BLaER1 (cell line): ENCODE data around the gene C16orf96.

Source experiments
- H3K27ac ChIP-seq: shearing (Covaris generic); formaldehyde crosslinking; 2 replicates; pipeline ENCODE4 v1.8.1; 2022
- H3K27me3 ChIP-seq: shearing (Covaris generic); formaldehyde crosslinking; 2 replicates; pipeline ENCODE4 v1.8.1; 2022
- H3K36me3 ChIP-seq: shearing (Covaris generic); formaldehyde crosslinking; 2 replicates; pipeline ENCODE4 v1.8.1; 2022
- H3K4me1 ChIP-seq: shearing (Covaris generic); formaldehyde crosslinking; 2 replicates; pipeline ENCODE4 v1.8.1; 2022
- H3K4me2 ChIP-seq: shearing (Covaris generic); formaldehyde crosslinking; 2 replicates; pipeline ENCODE4 v1.8.1; 2022
- H3K4me3 ChIP-seq: shearing (Covaris generic); formaldehyde crosslinking; 2 replicates; pipeline ENCODE4 v1.8.1; 2022
- H3K9ac ChIP-seq: shearing (Covaris generic); formaldehyde crosslinking; 2 replicates; pipeline ENCODE4 v1.8.1; 2022
- H3K9me3 ChIP-seq: shearing (Covaris generic); formaldehyde crosslinking; 2 replicates; pipeline ENCODE4 v1.8.1; 2022
- H4K20me1 ChIP-seq: shearing (Covaris generic); formaldehyde crosslinking; 2 replicates; pipeline ENCODE4 v1.8.1; 2022
- Cebpa-rat ChIP-seq: shearing (Covaris generic); IDR thresholded peaks from 2 replicates; pipeline ENCODE4 v1.8.1; 2022

The C16orf96 gene

GRCh38 chr16:4606354-4606753 lies 50.2 kb downstream of the C16orf96 start:
- H3K4me3 ChIP-seq: no peak overlapping the region
- peaks cover 79% of the 10 kb centered on the region for H4K20me1 ChIP-seq
- TF ChIP-seq Cebpa-rat: no peak
- H3K36me3 ChIP-seq: peaks cover 40% of the 10 kb centered on the region
- H3K4me1 ChIP-seq: peaks cover 62% of the 10 kb centered on the region
- no peak overlapping the region for H3K27ac ChIP-seq
- H3K9ac ChIP-seq: no peak overlapping the region
- H3K27me3 ChIP-seq: peaks cover 5% of the 10 kb centered on the region; the same call in 1 of the 2 replicates
- no peaks in the 10 kb centered on the region for H3K9me3 ChIP-seq
- no peak overlapping the region for H3K4me2 ChIP-seq

- Histone ChIP-seq H3K9ac (no peak overlapping the region), H4K20me1 (peaks cover 86% of the 10 kb centered on the region), H3K4me1 (peaks cover 59% of the 10 kb centered on the region), H3K27ac (no peak overlapping the region), H3K27me3 (no peaks in the 10 kb centered on the region), H3K36me3 (peaks cover 40% of the 10 kb centered on the region), H3K9me3 (no peaks in the 10 kb centered on the region), H3K4me3 (no peak overlapping the region), H3K4me2 (no peak overlapping the region)
- TF ChIP-seq Cebpa-rat: no peak
Measured at GRCh38 chr16:4607841-4608703, 51.9 kb downstream of the C16orf96 start.

- no peaks in the 10 kb centered on the region for H3K27me3 ChIP-seq
- H3K4me1 ChIP-seq: peaks cover 62% of the 10 kb centered on the region
- H3K36me3 ChIP-seq: peaks cover 40% of the 10 kb centered on the region
- H3K27ac ChIP-seq: no peak overlapping the region
- H4K20me1 ChIP-seq: peaks cover 92% of the 10 kb centered on the region
- no peak overlapping the region for H3K9ac ChIP-seq
- TF ChIP-seq Cebpa-rat: no peak
- H3K9me3 ChIP-seq: no peaks in the 10 kb centered on the region
- H3K4me3 ChIP-seq: no peak overlapping the region
- no peak overlapping the region for H3K4me2 ChIP-seq
Measured at GRCh38 chr16:4608704-4608980, 52.5 kb downstream of the C16orf96 start.

- Histone ChIP-seq H3K9ac (no peak overlapping the region), H3K36me3 (peaks cover 40% of the 10 kb centered on the region)
- no peak for TF ChIP-seq Cebpa-rat
Measured at GRCh38 chr16:4609200-4610010, 53.3 kb downstream of the C16orf96 start.

GRCh38 chr16:4610011-4611005 lies 54.2 kb downstream of the C16orf96 start:
- Histone ChIP-seq H3K9me3 (no peaks in the 10 kb centered on the region), H3K4me1 (peaks cover 62% of the 10 kb centered on the region), H3K27me3 (no peaks in the 10 kb centered on the region), H3K9ac (peak overlapping the region; percentile 34; the same call in 1 of the 2 replicates), H4K20me1 (peaks cover 85% of the 10 kb centered on the region), H3K4me3 (no peak overlapping the region), H3K27ac (peak overlapping the region; percentile 18; the same call in 1 of the 2 replicates), H3K36me3 (peaks cover 40% of the 10 kb centered on the region), H3K4me2 (peak overlapping the region; percentile 36)
- no peak for TF ChIP-seq Cebpa-rat

More at GRCh38 chr16:4609200-4610010, 53.3 kb downstream of the C16orf96 start:
- 0 out of 2 replicates have a peak overlapping the region, but pooled peaks have one; percentile 36 for H3K4me2 ChIP-seq
- H3K27ac ChIP-seq: no peak overlapping the region; the same call in 1 of the 2 replicates
- H3K4me3 ChIP-seq: no peak overlapping the region
- H4K20me1 ChIP-seq: peaks cover 90% of the 10 kb centered on the region
- peaks cover 66% of the 10 kb centered on the region for H3K4me1 ChIP-seq
- no peaks in the 10 kb centered on the region for H3K27me3 ChIP-seq
- no peaks in the 10 kb centered on the region for H3K9me3 ChIP-seq

GRCh38 chr16:4611337-4612021 lies 55.3 kb downstream of the C16orf96 start:
- Histone ChIP-seq H3K27ac (no peak overlapping the region), H3K36me3 (peaks cover 39% of the 10 kb centered on the region), H3K9ac (0 out of 2 replicates have a peak overlapping the region, but pooled peaks have one; percentile 34), H3K4me2 (peak overlapping the region; percentile 36; the same call in 1 of the 2 replicates), H3K4me1 (peaks cover 63% of the 10 kb centered on the region), H3K27me3 (no peaks in the 10 kb centered on the region), H3K4me3 (no peak overlapping the region), H4K20me1 (peaks cover 75% of the 10 kb centered on the region), H3K9me3 (no peaks in the 10 kb centered on the region)
- no peak for TF ChIP-seq Cebpa-rat

- peaks cover 73% of the 10 kb centered on the region for H3K4me1 ChIP-seq
- H3K9ac ChIP-seq: 0 out of 2 replicates have a peak overlapping the region, but pooled peaks have one; percentile 93
- no peak for TF ChIP-seq Cebpa-rat
- 0 out of 2 replicates have a peak overlapping the region, but pooled peaks have one; percentile 95 for H3K4me3 ChIP-seq
- H3K4me2 ChIP-seq: peak overlapping the region; percentile 99
- H3K27me3 ChIP-seq: no peaks in the 10 kb centered on the region
- peaks cover 29% of the 10 kb centered on the region for H3K36me3 ChIP-seq
- H3K27ac ChIP-seq: no peak overlapping the region
- H3K9me3 ChIP-seq: no peaks in the 10 kb centered on the region
- peaks cover 65% of the 10 kb centered on the region for H4K20me1 ChIP-seq
Measured at GRCh38 chr16:4612474-4612931, 56.4 kb downstream of the C16orf96 start.

- peaks cover 59% of the 10 kb centered on the region for H4K20me1 ChIP-seq
- peak overlapping the region; percentile 93 for H3K9ac ChIP-seq
- H3K27me3 ChIP-seq: no peaks in the 10 kb centered on the region
- H3K4me3 ChIP-seq: peak overlapping the region; percentile 95
- H3K9me3 ChIP-seq: no peaks in the 10 kb centered on the region
- peaks cover 71% of the 10 kb centered on the region for H3K4me1 ChIP-seq
- peaks cover 23% of the 10 kb centered on the region for H3K36me3 ChIP-seq
- H3K27ac ChIP-seq: peak overlapping the region; percentile 92
- no peak for TF ChIP-seq Cebpa-rat
- H3K4me2 ChIP-seq: peak overlapping the region; percentile 99
Measured at GRCh38 chr16:4612977-4613635, 57.0 kb downstream of the C16orf96 start.
